GM15510 (cell line): ENCODE data around the gene RASGRP3.

Experiments used
- POLR2A ChIP-seq: IDR thresholded peaks from 3 replicates; pipeline ENCODE4 v1.6.1; 2011; ENCODE audit warnings: borderline replicate concordance; ENCODE audit not compliant: insufficient read length; ENCODE audit errors: extremely low read depth

Gene RASGRP3

DNA sequence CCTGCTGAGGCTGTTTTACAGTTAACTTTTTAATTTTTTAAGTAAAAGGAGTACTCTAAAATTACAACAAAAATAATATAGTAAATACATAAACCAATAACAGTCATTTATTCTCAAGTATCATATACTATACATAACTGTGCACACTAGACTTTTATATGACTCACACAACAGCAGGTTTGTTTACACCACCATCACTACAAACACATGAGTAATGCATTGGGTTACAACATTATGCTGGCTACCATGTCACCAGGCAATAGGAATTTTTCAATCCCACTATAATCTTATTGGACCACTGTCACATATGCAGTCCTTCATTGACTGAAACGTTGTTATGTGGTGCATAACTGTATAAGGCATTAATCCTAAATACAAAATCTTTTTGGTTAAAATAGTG lies 42.5 kb downstream of the RASGRP3 start:
- no peak for TF ChIP-seq POLR2A

DNA sequence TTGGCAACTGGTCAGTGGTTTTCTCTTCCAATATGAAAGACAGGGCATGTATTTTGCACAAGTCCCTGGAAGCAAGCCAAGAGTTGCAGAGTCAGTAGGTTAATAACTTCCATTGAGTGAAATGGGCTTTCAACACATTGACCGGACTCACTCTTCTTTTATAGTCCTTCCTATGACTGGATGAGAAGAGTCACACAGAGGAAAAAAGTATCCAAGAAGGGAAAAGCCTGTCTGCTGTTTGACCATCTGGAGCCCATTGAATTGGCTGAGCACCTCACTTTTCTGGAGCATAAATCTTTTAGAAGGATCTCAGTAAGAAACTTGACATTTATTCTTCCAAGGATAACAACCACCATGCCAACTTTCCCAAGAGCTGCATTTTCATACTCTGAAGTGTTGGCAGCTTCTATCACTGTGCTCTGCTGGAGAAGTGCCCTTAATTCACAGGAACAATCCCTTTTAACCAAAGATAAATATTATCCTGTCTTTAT lies 45.4 kb downstream of the RASGRP3 start:
- TF ChIP-seq POLR2A = no peak

- no peak for TF ChIP-seq POLR2A
Observed at GRCh38 chr2:33522576-33522975, 46.1 kb downstream of the RASGRP3 start.

DNA sequence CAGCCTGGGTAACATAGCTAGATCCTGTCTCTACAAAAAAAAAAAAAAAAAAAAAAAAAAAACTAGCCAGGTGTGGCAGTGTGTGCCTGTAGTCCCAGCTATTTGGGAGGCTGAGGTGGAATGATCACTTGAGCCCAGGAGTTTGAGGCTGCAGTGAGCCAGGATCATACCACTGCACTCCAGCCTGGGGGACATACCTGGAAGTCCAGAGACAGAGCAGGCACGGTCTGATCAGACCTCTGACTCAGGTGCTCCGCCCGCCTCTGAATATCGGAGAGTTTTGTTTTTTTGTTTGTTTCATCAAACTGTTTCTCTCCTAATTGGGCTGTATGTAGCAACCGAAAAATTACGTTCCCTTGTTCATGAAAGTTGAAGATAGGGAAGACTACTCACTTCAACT lies 49.2 kb downstream of the RASGRP3 start:
- no peak for TF ChIP-seq POLR2A

DNA sequence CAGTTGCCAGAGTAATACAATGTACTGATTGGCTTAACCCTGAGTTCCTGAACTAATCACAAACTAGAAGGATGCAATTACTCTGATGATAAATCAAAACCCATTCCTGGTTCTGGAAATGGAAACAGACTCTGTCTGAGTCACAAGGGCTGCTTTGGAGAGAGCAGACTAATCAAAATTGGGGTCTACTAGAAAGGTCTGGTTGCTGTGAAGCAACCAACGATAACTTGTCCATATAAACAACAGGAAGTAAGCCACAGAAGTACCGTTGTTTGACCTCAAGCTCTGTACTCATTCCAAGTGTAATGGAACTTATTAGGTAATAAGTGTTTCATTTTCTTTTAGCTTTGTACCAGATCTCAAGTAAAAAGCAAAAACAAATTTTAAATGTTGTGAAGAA lies 49.7 kb downstream of the RASGRP3 start:
- no peak for TF ChIP-seq POLR2A

GRCh38 chr2:33526921-33527320 lies 50.5 kb downstream of the RASGRP3 start:
- TF ChIP-seq POLR2A = no peak

- no peak for TF ChIP-seq POLR2A
Observed at GRCh38 chr2:33528441-33528950, 52.0 kb downstream of the RASGRP3 start.

GRCh38 chr2:33529771-33530481 lies 53.5 kb downstream of the RASGRP3 start:
- no peak for TF ChIP-seq POLR2A

GRCh38 chr2:33530690-33531548 lies 54.5 kb downstream of the RASGRP3 start:
- TF ChIP-seq POLR2A = no peak

DNA sequence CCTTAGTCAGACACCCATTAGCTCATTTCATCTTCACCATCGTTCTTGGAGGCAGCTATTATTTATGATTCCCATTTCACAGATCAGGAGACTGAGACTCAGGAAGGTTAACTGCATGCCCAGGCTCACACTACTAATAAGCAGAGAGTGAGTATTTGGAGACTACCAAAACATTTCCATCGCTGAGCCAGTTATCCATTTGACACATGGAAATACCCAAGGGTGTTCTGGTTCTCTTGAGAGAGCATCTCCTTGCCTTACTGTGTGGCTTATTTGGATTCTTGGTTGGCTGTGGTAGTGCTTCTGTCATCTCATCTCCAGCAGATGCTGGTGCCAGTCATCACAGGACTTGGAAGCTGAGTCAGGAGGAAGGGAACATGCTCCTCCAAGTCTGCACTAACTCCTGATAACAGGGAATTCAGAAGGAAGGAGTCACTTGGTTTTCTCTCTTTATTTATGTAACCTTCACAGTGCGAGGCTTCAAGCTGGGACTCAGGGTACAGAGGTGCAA lies 55.2 kb downstream of the RASGRP3 start:
- TF ChIP-seq POLR2A = no peak

- TF ChIP-seq POLR2A = no peak
Observed at GRCh38 chr2:33532146-33532545, 55.7 kb downstream of the RASGRP3 start.

DNA sequence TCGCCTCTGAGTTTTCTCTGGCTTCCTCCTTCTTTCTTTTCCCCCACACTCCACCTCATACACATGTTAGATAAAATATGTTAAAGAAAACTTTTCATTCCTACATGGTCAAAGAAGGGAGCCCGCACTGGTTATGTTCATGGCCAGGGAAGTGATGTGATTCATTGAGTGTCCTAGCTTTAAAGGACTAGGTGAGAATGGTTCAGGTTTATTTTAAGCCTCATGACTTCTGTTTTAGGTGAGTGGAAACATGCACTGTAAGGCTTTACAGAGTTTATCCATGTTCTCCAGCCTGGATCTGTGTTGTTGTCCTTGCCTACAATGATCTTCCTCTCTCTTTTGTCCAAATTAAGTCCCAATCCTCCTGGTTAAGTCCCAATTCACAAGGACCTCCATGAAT lies 56.5 kb downstream of the RASGRP3 start:
- TF ChIP-seq POLR2A = no peak

DNA sequence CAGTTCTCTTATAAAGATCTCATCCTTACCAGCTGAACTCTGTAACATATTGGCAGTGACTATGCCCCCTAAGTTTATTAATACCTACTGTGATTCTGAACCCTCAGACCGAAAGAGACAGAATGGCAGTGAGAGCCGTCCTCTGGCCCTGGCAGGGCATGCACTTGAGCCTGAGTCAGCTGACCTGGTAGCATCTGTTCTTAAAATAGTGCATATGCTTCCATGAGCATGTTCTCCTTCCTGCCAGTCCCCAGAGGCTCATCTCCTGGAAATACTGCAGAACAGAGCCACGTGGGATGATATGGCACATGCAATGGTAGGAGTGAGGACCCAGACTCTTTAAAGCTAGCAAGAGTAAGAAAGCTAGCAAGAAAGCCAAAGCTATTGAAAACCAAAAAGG lies 59.0 kb downstream of the RASGRP3 start:
- TF ChIP-seq POLR2A = no peak

GRCh38 chr2:33541243-33541642 lies 64.8 kb downstream of the RASGRP3 start:
- no peak for TF ChIP-seq POLR2A

GRCh38 chr2:33550206-33550605 lies 73.8 kb downstream of the RASGRP3 start:
- no peak for TF ChIP-seq POLR2A

GRCh38 chr2:33552758-33553461 lies 76.5 kb downstream of the RASGRP3 start:
- no peak for TF ChIP-seq POLR2A

DNA sequence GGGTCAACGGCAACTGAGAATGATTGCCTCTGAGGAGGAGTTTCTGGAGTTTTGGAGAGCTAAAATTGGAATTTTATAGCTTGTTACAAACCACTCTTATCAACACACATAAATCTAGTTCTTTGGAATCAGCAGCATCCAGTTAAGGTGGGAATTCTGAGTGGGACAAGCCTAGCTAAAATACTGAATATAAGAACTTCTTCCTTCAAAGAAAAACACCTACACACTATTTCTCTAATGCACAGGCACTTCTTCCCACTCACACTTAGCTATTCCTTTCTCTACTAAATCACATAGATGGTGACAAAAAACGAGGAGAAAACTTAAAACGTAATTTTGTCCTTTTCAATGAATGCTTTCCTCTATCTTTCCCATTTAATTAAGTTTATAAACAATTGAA lies 79.2 kb downstream of the RASGRP3 start:
- TF ChIP-seq POLR2A = no peak
